Activated CD4-positive, CD25-positive, alpha-beta regulatory T cell treated with anti-CD3 and anti-CD28 coated beads, Interleukin-2, amount 50 U/mL, for 16 hours (primary cell): ENCODE measurements around the gene LRBA.
"Not testable (repeated sequence)": the region's sequence is repeated elsewhere in the genome, so short reads cannot be mapped to it uniquely, and the experiment has no call there.

Source experiments
- DNase-seq: peaks from one replicate; pipeline ENCODE4 v3.0.0-alpha.2; 2020; ENCODE audit warnings: low read depth, low spot score

The LRBA gene

GRCh38 chr4:150974252-150974640 lies 40.8 kb downstream of the LRBA start:
- DNase-seq, result no peak

- DNase-seq, result no peak
Observed at GRCh38 chr4:150973626-150974251, 41.3 kb downstream of the LRBA start.

- DNase-seq, result no peak
Observed at GRCh38 chr4:150972592-150972991, 42.5 kb downstream of the LRBA start.

- no peak for DNase-seq
Observed at GRCh38 chr4:150971901-150972300, 43.2 kb downstream of the LRBA start.

GRCh38 chr4:150970685-150971151 lies 44.4 kb downstream of the LRBA start:
- no peak for DNase-seq

GRCh38 chr4:150964754-150965153 lies 50.3 kb downstream of the LRBA start:
- no peak for DNase-seq

- DNase-seq, result not testable (repeated sequence)
Observed at GRCh38 chr4:150963602-150964345, 51.3 kb downstream of the LRBA start.

- no peak for DNase-seq
Observed at GRCh38 chr4:150962245-150962644, 52.8 kb downstream of the LRBA start.

- DNase-seq, result no peak
Observed at GRCh38 chr4:150961566-150961965, 53.5 kb downstream of the LRBA start.

- DNase-seq, result peak; percentile 8
Observed at GRCh38 chr4:150960818-150961217, 54.3 kb downstream of the LRBA start.

GRCh38 chr4:150960079-150960478 lies 55.0 kb downstream of the LRBA start:
- DNase-seq, result no peak

GRCh38 chr4:150957981-150958380 lies 57.1 kb downstream of the LRBA start:
- DNase-seq, result not testable (repeated sequence)

- DNase-seq, result not testable (repeated sequence)
Observed at GRCh38 chr4:150957095-150957494, 58.0 kb downstream of the LRBA start.

GRCh38 chr4:150953916-150954315 lies 61.2 kb downstream of the LRBA start:
- not testable (repeated sequence) for DNase-seq

- DNase-seq, result no peak
Observed at GRCh38 chr4:150952167-150952845, 62.8 kb downstream of the LRBA start.

GRCh38 chr4:150950657-150951288 lies 64.3 kb downstream of the LRBA start:
- DNase-seq, result no peak

GRCh38 chr4:150949943-150950342 lies 65.1 kb downstream of the LRBA start:
- no peak for DNase-seq

GRCh38 chr4:150949342-150949741 lies 65.7 kb downstream of the LRBA start:
- no peak for DNase-seq

- no peak for DNase-seq
Observed at GRCh38 chr4:150948710-150949109, 66.4 kb downstream of the LRBA start.

GRCh38 chr4:150948074-150948473 lies 67.0 kb downstream of the LRBA start:
- DNase-seq, result no peak

- DNase-seq, result no peak
Observed at GRCh38 chr4:150944660-150945059, 70.4 kb downstream of the LRBA start.

GRCh38 chr4:150943818-150944217 lies 71.3 kb downstream of the LRBA start:
- no peak for DNase-seq
